Measurements from ENCODE around the gene NTNG1.
"Not testable (repeated sequence)": the region's sequence is repeated elsewhere in the genome, so short reads cannot be mapped to it uniquely, and the experiment has no call there.

NTNG1 gene

GRCh38 chr1:107200631-107201030, 59.8 kb downstream of the NTNG1 start:
- no peak for DNase-seq (ENCODE audit: low read depth)

GRCh38 chr1:107202007-107202406, 61.2 kb downstream of the NTNG1 start:
- DNase-seq (ENCODE audit: low read depth) = no peak

GRCh38 chr1:107213225-107213624, 72.4 kb downstream of the NTNG1 start:
- DNase-seq (ENCODE audit: low read depth) = no peak

- no peak for DNase-seq (ENCODE audit: low read depth)
Measured at GRCh38 chr1:107220036-107220435, 79.2 kb downstream of the NTNG1 start.

GRCh38 chr1:107225706-107226105, 84.9 kb downstream of the NTNG1 start:
- no peak for DNase-seq (ENCODE audit: low read depth)

- no peak for DNase-seq (ENCODE audit: low read depth)
Measured at GRCh38 chr1:107228704-107229371, 88.0 kb downstream of the NTNG1 start.

- DNase-seq (ENCODE audit: low read depth) = no peak
Measured at GRCh38 chr1:107229711-107230110, 88.9 kb downstream of the NTNG1 start.

- DNase-seq (ENCODE audit: low read depth) = no peak
Measured at GRCh38 chr1:107230121-107230520, 89.3 kb downstream of the NTNG1 start.

- DNase-seq (ENCODE audit: low read depth) = no peak
Measured at GRCh38 chr1:107231291-107231690, 90.5 kb downstream of the NTNG1 start.

- no peak for DNase-seq (ENCODE audit: low read depth)
Measured at GRCh38 chr1:107232426-107232825, 91.6 kb downstream of the NTNG1 start.

GRCh38 chr1:107236760-107237159, 95.9 kb downstream of the NTNG1 start:
- not testable (repeated sequence) for DNase-seq (ENCODE audit: low read depth)

GRCh38 chr1:107243461-107243860, 102.6 kb downstream of the NTNG1 start:
- no peak for DNase-seq (ENCODE audit: low read depth)

GRCh38 chr1:107244709-107245500, 104.1 kb downstream of the NTNG1 start:
- DNase-seq (ENCODE audit: low read depth) = no peak

- DNase-seq (ENCODE audit: low read depth) = no peak
Measured at GRCh38 chr1:107246775-107247345, 106.0 kb downstream of the NTNG1 start.

GRCh38 chr1:107247679-107248078, 106.8 kb downstream of the NTNG1 start:
- no peak for DNase-seq (ENCODE audit: low read depth)

GRCh38 chr1:107250169-107250568, 109.3 kb downstream of the NTNG1 start:
- DNase-seq (ENCODE audit: low read depth) = no peak

- no peak for DNase-seq (ENCODE audit: low read depth)
Measured at GRCh38 chr1:107251083-107251482, 110.2 kb downstream of the NTNG1 start.

GRCh38 chr1:107251839-107252238, 111.0 kb downstream of the NTNG1 start:
- DNase-seq (ENCODE audit: low read depth) = no peak

- DNase-seq (ENCODE audit: low read depth) = no peak
Measured at GRCh38 chr1:107252271-107252670, 111.4 kb downstream of the NTNG1 start.

- no peak for DNase-seq (ENCODE audit: low read depth)
Measured at GRCh38 chr1:107254306-107254705, 113.5 kb downstream of the NTNG1 start.

GRCh38 chr1:107255469-107255868, 114.6 kb downstream of the NTNG1 start:
- no peak for DNase-seq (ENCODE audit: low read depth)

GRCh38 chr1:107262467-107263286, 121.8 kb downstream of the NTNG1 start:
- DNase-seq (ENCODE audit: low read depth) = no peak
